SH-SY5Y (cell line): ENCODE measurements around the gene LATS2.

Source experiments
- GATA2 ChIP-seq: IDR thresholded peaks from 2 replicates; pipeline ENCODE4 v1.6.1; 2011; ENCODE audit warnings: mild to moderate bottlenecking, low read depth, low read length
- GATA3 ChIP-seq: IDR thresholded peaks from 2 replicates; pipeline ENCODE4 v1.6.1; 2011; ENCODE audit warnings: low read depth, mild to moderate bottlenecking, low read length, moderate library complexity

The LATS2 gene

DNA sequence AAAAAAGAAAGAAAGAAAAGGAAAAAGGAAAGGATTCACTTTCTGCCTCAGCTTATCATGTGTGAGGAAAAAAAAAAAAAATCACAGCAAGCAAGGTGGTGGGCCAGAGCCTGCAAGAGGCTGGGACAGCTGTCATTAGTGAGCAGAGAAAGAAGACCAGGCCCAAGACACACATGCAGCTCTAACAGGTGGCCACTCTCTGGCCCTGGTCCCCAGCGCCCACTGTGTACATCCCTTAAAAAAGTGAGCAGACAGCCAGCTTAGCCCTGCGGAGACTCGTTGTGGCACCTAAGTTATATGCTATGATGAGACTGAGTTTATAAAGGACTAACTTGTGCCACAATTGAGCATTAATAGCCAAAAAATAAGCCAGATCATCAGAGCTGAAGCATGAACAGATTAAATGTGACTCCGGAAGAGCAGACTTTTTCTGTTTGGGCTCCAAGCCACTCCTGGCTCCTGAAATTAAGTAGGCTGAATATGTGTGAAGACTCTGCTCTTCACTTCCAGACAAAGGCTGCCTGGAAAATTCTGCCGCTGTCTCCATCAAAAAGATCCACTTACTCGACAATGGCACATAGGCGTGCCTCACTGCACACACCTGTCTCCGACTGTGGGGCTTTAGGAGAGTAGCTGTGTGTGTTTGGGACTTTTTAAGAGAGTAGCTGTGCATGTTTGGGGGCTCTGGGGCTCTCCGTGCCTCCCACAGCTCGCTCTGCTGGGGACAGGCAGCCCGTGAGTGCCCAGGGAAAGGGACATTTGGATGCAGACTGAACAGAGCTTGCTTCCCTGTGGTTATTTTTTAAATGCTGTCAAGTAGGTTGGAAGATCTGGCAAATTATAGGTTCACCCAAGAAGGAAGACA lies 55.0 kb downstream of the LATS2 start:
- TF ChIP-seq GATA3 (no peak), GATA2 (no peak)

DNA sequence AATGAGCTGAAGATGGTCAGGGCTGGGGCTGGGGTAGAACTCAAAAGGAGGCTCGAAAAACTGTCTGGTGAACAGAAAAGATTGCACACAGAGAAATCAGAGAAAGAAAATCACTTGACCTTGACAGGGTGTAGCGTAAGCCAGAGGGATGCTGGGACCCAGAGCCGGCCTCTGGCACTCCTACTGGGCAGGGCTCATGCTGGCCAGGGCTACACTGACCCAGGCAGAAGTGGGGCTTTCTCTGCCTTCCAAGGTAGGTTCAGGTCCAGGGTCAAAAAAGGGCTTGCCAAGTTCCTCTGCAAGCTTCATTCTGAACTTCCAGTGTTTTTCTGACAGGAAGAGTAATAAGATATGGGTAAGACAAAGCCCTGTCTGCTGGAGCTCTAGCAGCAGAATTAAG lies 56.2 kb downstream of the LATS2 start:
- TF ChIP-seq GATA3 (no peak), GATA2 (no peak)

DNA sequence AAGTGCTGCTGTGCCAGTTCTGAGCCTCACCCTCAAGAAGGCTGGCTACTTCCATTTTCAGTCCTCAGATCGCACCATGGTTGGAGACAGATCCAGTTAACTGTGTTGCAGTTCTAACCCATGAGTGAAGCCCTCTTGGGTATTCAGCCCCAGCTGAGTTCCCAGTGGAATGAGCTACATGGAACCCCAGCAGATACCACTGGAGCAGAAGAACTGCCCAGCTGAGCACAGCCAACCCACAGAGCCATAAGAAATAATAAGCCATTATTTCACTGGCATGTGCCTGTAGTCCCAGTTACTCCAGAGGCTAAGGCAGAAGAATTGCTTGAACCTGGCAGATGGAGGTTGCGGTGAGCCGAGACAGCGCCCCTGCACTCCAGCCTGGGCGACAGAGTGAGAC lies 59.9 kb downstream of the LATS2 start:
- TF ChIP-seq GATA2, result no peak
- no peak for TF ChIP-seq GATA3

DNA sequence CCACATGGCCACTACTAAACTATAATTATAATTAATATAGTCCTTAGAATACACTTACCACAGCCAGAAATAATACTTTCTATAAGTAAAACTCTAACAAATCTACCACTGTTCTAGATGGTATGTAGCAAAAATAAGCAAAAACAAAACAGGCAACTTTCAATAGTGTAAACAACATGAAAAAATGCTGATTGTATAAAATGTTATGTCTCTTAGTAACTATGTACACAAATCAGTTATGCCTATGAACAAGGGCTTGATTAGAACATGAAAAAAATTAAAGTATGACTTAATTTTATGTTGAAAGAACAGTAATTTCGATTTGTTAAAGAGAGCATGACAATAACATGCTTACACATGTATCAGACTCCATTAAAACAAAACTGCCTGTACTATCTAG lies 60.7 kb downstream of the LATS2 start:
- no peak for TF ChIP-seq GATA3
- no peak for TF ChIP-seq GATA2

DNA sequence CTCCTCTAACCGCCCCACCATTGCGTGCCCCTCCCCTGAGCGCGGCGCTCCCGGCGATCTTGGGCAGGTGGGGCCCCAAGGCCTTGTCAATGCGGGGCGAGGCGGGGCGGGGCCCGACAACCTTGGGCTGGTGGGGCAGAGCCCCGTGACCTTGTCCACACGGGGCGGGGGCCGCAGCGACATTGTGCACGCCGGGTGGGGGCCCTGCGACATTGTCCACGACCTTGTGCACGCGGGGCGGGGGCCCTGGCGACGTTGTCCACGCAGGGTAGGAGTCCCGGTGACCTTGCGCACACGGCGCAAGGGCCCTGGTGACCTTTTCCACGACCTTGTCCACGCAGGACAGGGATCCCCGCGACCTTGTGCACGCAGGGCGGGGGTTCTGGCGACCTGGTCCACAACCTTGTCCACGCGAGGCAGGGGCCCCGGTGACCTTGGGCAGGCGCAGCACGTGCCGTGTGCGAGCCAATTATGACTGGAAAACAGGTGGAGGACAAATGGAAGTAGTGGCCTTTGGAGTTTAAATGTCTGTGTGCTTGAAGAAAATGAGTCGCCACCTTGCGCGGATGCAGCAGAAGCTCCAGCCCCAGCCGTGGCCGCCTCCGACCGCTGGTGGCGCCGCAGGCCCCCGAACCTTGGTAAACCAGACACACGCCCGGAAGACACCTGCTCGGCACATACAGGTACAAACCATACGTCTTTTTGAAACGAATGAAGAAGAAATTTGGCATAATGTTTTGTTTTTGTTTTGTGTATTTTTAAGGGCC lies 62.6 kb downstream of the LATS2 start:
- no peak for TF ChIP-seq GATA3
- no peak for TF ChIP-seq GATA2

DNA sequence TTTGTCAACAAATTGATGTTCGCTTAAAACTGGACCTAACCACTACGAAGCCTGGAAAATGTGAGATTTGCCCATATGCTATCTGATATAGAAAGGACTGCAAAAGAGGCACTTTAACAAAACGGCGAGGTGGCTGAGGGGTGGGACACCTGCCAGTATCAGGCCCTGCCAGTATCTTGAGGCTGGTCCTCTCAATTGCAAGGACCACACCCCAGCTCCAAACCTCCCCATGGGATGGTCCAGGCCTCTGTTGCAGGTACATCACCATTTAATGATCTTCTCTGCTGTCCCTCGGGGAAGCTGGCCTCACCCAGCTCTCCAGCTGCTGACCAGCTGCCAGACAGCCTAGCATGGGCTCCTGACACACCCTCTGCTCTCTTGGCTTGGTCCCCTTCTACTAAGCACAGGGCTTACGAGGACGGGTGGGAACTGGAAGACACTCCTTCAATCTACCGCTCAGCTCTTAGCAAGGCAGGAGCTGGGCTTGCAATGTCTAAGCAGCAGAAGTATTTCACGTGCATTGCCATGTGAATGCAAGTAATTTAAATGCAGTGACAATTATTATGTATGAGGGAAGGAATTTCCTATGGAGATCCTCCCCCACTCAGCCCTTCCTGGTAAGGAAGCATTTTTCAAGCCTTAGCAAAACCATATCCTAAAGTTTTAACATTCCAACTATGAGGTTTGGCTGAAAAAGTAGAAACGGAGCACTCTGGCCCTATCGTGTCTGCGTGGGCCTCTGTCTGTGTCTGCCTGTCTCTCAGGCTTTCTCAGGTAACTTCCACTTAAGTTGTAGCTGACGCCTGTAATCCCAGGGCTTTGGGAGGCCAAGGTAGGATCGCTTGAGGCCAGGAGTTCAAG lies 63.9 kb downstream of the LATS2 start:
- TF ChIP-seq GATA3 (no peak), GATA2 (no peak)

DNA sequence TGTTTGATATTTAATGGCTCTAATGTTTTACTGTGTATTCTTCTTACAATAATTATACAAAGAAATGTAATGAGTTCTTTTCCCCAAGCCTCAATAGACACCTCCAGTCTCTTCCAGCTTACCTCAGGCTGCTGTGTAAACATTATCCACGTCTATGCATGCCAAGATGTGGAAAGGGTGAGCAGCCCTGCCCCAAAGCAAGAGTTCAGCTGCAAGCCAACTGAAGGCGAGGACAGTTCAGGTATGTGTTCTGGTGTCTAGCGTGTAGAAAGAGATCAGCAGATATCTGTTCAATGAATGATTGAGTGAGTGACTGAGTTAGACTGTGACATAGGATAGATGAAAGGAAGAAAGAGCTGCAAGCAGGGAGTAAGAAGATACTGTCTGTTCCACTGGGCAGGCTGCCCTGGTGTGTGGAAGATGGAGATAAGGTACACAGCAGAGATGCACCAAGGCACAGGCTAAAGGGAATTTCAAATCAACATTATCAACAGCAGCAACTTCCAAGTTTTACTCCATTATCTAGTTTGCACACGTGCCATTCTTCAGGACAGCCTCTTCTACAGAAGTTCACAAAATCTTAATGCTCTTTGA lies 66.0 kb downstream of the LATS2 start:
- TF ChIP-seq GATA3 (no peak), GATA2 (no peak)

DNA sequence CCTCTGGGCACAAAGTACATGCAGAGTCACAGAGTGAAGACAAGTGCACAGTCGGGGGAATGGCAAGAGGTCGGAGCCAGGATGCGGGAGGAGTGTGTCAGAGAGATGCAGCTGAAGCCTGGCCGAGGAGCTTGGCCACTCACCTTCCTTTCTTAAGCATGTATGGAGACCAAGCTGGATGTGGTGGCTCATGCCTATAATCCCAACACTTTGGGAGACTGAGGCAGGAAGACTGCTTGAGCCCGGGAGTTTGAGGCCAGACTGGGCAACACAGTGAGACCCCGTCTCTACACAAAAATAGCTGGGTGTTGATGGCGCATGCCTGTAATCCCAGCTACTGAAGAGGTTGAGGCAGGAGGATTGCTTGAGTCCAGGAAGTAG lies 67.0 kb downstream of the LATS2 start:
- TF ChIP-seq GATA2, result no peak
- no peak for TF ChIP-seq GATA3

DNA sequence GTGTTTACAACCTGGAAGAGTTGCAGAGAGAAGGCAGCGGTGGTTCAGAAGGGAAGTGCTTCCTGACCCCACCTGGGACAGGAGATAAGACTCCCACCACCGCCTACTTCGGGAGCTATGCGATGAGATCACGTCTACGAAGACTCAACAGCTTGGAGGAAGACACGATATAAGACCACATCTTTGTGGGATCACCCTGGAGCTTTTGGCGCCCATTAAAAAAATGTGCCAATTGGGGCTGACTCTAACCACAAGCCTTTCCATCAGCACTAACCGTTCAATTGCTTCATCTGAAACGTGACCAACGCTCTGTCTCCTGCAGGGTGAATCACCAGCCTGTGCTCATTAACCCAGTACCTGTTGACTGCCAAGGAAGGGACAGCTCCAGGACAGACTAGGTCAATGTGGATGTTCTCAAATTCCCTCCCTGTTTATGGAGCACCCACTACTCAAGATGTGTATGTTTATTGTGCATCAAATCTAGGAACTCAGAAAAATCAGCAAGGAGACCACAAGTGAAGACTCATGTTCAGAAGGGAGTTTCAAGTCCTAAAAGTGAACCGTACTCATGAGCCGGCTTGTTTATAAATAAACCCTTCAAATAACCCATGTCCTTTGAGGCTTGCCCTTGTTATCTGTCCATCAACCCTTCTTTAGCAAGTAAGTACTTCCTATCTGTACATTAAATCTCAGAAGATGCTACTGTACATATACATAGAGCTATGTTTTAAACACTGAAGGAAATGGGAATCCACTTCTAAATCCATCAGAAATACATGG lies 67.5 kb downstream of the LATS2 start:
- TF ChIP-seq GATA3 (no peak), GATA2 (no peak)

DNA sequence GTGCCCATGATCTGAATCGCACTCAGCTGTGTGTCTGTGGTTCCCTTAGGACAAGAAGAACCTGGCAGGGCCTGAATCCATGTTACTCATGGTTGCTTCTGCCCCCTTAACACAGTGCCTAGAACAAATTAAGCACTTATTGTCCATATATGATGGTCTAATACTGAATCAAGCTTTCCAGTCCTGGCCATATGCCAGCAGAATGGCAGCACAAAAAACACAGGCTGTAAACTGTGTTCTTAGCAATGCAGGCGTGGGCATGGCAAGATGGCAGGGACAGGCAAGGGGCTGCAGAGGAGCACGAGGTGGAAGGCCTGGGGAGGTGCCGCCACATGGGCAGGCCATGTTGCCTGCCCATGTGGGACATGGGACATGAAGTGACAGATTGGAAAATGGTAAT lies 68.2 kb downstream of the LATS2 start:
- TF ChIP-seq GATA2, result no peak
- no peak for TF ChIP-seq GATA3

DNA sequence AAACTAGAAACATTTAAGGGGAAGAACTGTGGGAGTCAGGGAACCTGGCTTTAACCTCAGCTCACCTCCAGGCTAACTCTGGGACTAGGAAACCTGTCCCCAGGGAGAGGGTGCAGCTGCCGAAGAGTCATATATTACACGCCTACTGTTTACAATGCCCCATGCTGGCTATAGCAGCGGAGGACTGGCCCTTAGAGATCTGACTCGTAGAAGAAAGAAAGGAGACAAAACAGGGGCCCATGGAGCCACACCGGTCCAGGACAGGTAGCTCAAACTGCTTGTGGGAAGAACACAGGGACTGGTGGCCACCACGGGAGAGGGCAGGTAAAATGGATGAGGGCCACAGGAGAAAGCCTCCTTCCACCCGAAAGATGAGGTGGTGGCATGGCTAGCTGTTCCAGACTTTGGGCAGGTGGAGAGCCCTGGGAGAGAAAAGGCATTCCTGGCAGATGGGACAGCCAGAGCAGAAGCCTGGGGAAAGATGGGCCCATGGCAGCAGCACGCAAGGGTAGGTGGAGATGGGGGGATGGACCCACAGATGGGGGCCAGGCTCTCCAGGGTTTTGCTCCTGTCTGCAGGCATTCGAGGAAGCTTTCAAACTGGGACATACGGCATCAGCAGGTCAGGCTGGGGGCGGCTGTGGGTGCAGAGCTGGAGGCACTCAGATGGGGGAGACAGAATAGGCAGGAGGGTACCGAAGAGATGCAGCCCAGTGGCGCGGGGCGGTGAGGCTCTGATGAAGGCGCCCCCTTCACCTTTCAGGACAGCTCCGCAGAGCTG lies 69.5 kb downstream of the LATS2 start:
- TF ChIP-seq GATA2, result no peak
- TF ChIP-seq GATA3, result no peak

DNA sequence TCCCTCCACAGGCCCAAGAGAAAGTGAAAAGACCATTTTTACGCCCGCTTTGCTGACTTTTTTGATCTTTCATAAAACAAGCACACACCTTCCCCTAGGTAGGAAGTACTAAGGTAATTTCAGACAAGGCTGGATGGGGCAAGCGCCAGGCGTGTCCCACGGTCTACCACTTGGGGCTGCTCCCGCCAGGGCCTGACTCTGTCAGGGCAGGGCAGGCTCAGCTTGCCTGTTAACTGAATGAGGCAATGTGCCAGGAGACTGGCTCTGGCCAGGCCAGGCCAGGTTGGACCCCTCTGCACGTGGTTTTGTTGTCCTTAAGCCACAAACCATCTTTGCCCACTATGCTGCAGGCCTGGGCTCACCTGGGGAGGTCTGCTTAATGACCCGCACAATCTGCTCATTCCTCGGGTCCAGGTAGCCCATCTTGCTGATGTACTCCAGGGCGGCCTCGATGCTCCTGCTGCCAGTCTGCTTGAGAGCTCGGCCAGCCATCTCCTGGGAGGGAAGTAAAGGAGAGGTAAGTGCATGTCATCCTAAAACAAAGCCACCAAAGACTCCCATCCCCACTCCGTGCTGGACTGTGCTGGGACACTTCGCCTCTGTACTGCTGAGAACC lies 70.4 kb downstream of the LATS2 start:
- no peak for TF ChIP-seq GATA3
- TF ChIP-seq GATA2, result no peak
